ENCODE results near the gene SLC36A1.
"Not testable (repeated sequence)": the region's sequence is repeated elsewhere in the genome, so short reads cannot be mapped to it uniquely, and the experiment has no call there.

Gene SLC36A1

GRCh38 chr5:151447174-151448037 lies at the start of gene SLC36A1:
TSS of gene SLC36A1 (plus strand) at chr5:151447603. CDS start at chr5:151458793, 11,190 bp downstream.
- DNase-seq, result peak; percentile 90

- no peak for DNase-seq
Measured at GRCh38 chr5:151405334-151406160, 41.9 kb upstream of the SLC36A1 start.

- DNase-seq, result no peak
Measured at GRCh38 chr5:151406322-151406947, 41.0 kb upstream of the SLC36A1 start.

- no peak for DNase-seq
Measured at GRCh38 chr5:151408591-151409230, 38.7 kb upstream of the SLC36A1 start.

- DNase-seq, result no peak
Measured at GRCh38 chr5:151413800-151414199, 33.6 kb upstream of the SLC36A1 start.

GRCh38 chr5:151414536-151414935 lies 32.9 kb upstream of the SLC36A1 start:
- no peak for DNase-seq

GRCh38 chr5:151417712-151418111 lies 29.7 kb upstream of the SLC36A1 start:
- no peak for DNase-seq

- DNase-seq, result no peak
Measured at GRCh38 chr5:151420127-151420526, 27.3 kb upstream of the SLC36A1 start.

GRCh38 chr5:151424892-151425523 lies 22.4 kb upstream of the SLC36A1 start:
- no peak for DNase-seq

GRCh38 chr5:151426347-151426746 lies 21.1 kb upstream of the SLC36A1 start:
- not testable (repeated sequence) for DNase-seq

GRCh38 chr5:151427258-151427657 lies 20.1 kb upstream of the SLC36A1 start:
- DNase-seq, result no peak

- DNase-seq, result no peak
Measured at GRCh38 chr5:151430731-151431130, 16.7 kb upstream of the SLC36A1 start.

GRCh38 chr5:151431666-151432065 lies 15.7 kb upstream of the SLC36A1 start:
- no peak for DNase-seq

- no peak for DNase-seq
Measured at GRCh38 chr5:151432210-151432609, 15.2 kb upstream of the SLC36A1 start.

- DNase-seq, result no peak
Measured at GRCh38 chr5:151434570-151435237, 12.7 kb upstream of the SLC36A1 start.

GRCh38 chr5:151448038-151448985 lies 909 bp downstream of the SLC36A1 start:
- DNase-seq, result no peak

- DNase-seq, result no peak
Measured at GRCh38 chr5:151449297-151449696, 1.9 kb downstream of the SLC36A1 start.

GRCh38 chr5:151449839-151450238 lies 2.4 kb downstream of the SLC36A1 start:
- no peak for DNase-seq

GRCh38 chr5:151450605-151451004 lies 3.2 kb downstream of the SLC36A1 start:
- no peak for DNase-seq

Data from fibroblast of upper back skin (primary cell).